Activated naive CD8-positive, alpha-beta T cell treated with anti-CD3 and anti-CD28 coated beads, Interleukin-2, amount 50 U/mL, for 24 hours (primary cell): ENCODE measurements around the gene PRKG2.

Source experiments
- ATAC-seq: fragments of 150-1000 bp; cut with Tn5 transposase; one replicate; pipeline ENCODE4 v1.10.0; 2021
- DNase-seq: peaks from one replicate; pipeline ENCODE4 v3.0.0; 2021
- H3K27ac Mint-ChIP-seq: one replicate; pipeline ENCODE4 v1.8.0; 2021; ENCODE audit warnings: mild to moderate bottlenecking, mixed read lengths
- H3K27me3 Mint-ChIP-seq: one replicate; pipeline ENCODE4 v1.8.0; 2021; ENCODE audit warnings: mixed read lengths
- H3K36me3 Mint-ChIP-seq: one replicate; pipeline ENCODE4 v1.8.0; 2021; ENCODE audit warnings: low read depth, mixed read lengths
- H3K4me1 Mint-ChIP-seq: one replicate; pipeline ENCODE4 v1.8.0; 2021; ENCODE audit warnings: mixed read lengths
- H3K4me3 Mint-ChIP-seq: one replicate; pipeline ENCODE4 v1.8.0; 2021; ENCODE audit warnings: mild to moderate bottlenecking, moderate library complexity, mixed read lengths
- H3K9me3 Mint-ChIP-seq: one replicate; pipeline ENCODE4 v1.8.0; 2021; ENCODE audit warnings: mixed read lengths

The PRKG2 gene, protein sequence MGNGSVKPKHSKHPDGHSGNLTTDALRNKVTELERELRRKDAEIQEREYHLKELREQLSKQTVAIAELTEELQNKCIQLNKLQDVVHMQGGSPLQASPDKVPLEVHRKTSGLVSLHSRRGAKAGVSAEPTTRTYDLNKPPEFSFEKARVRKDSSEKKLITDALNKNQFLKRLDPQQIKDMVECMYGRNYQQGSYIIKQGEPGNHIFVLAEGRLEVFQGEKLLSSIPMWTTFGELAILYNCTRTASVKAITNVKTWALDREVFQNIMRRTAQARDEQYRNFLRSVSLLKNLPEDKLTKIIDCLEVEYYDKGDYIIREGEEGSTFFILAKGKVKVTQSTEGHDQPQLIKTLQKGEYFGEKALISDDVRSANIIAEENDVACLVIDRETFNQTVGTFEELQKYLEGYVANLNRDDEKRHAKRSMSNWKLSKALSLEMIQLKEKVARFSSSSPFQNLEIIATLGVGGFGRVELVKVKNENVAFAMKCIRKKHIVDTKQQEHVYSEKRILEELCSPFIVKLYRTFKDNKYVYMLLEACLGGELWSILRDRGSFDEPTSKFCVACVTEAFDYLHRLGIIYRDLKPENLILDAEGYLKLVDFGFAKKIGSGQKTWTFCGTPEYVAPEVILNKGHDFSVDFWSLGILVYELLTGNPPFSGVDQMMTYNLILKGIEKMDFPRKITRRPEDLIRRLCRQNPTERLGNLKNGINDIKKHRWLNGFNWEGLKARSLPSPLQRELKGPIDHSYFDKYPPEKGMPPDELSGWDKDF

GRCh38 chr4:81214881-81215868 is at the start of gene PRKG2:
PRKG2 (minus strand) TSS chr4:81215222; CDS start chr4:81205047, 10,175 bp downstream.
- H3K4me3 Mint-ChIP-seq = peak within 1 kb of the TSS; percentile 56
- no peaks in the 10 kb centered on the region for H3K9me3 Mint-ChIP-seq
- peaks cover 31% of the 10 kb centered on the region for H3K27me3 Mint-ChIP-seq
- peaks cover 12% of the 10 kb centered on the region for H3K4me1 Mint-ChIP-seq
- peak; percentile 56 for ATAC-seq
- no peak within 1 kb of the TSS for H3K27ac Mint-ChIP-seq
- no peaks in the 10 kb centered on the region for H3K36me3 Mint-ChIP-seq
- DNase-seq = no peak

DNA sequence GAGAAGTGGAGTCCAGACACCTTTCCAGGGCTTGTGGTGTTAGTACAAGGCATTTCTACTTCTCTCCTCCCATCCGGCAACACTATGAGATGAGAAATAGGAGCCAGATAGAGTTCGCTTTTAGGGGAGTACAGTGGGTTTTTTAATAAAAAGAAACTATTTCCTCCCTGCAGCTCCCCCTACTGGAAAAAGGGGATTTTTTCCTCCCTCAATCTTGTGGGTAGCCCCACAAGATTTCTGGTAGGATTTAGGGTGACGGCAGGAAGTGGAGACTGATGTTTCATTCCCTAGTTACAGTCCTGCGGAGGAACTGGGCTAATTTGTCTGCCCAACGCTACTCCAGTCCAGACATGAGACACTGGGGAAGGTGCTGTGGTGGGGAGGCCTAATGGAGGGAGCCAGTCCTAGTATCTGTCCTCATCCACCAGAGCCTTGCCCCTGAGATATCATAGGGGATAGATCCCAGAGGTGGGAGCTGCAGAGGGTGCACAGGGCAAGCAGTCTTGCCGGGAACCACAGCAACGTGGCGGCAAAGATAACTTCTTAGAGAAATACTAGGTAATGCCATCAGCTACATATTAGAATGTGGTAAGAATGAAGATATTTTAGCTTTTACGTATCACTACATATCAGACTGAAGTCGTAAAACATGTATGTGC is 45.5 kb upstream of the PRKG2 start:
- ATAC-seq (no peak), DNase-seq (no peak)
- Mint-ChIP-seq H3K27ac (no peak overlapping the region), H3K27me3 (no peaks in the 10 kb centered on the region), H3K9me3 (peaks cover 5% of the 10 kb centered on the region), H3K4me3 (no peak overlapping the region), H3K4me1 (no peaks in the 10 kb centered on the region), H3K36me3 (no peaks in the 10 kb centered on the region)

GRCh38 chr4:81258841-81259550 is 44.0 kb upstream of the PRKG2 start:
- no peak overlapping the region for H3K27ac Mint-ChIP-seq
- ATAC-seq (no peak), DNase-seq (no peak)
- H3K4me3 Mint-ChIP-seq = no peak overlapping the region
- no peaks in the 10 kb centered on the region for H3K36me3 Mint-ChIP-seq
- no peaks in the 10 kb centered on the region for H3K4me1 Mint-ChIP-seq
- H3K9me3 Mint-ChIP-seq = peaks cover 5% of the 10 kb centered on the region
- H3K27me3 Mint-ChIP-seq = no peaks in the 10 kb centered on the region

DNA sequence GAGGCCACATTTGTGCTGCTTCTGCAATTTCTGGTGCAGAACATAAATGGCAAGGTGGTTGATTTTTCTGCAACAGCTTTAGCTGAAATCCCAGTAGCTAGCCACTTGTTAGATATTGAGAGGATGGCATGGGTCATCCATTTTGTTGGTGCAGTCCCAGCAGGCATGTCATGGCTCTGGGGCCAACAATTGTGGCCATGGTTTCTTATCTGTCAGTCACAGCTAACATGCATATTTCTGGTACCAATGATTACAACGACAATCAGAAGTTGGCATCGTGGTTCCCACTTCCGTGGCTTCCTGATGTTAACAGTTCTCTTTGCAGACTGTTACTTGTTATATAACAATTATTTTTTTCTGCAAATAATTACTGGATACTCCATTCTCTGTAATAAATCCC is 42.8 kb upstream of the PRKG2 start:
- ATAC-seq (no peak), DNase-seq (no peak)
- Mint-ChIP-seq H3K4me1 (no peaks in the 10 kb centered on the region), H3K27ac (no peak overlapping the region), H3K36me3 (no peaks in the 10 kb centered on the region), H3K4me3 (no peak overlapping the region), H3K27me3 (no peaks in the 10 kb centered on the region), H3K9me3 (no peaks in the 10 kb centered on the region)

DNA sequence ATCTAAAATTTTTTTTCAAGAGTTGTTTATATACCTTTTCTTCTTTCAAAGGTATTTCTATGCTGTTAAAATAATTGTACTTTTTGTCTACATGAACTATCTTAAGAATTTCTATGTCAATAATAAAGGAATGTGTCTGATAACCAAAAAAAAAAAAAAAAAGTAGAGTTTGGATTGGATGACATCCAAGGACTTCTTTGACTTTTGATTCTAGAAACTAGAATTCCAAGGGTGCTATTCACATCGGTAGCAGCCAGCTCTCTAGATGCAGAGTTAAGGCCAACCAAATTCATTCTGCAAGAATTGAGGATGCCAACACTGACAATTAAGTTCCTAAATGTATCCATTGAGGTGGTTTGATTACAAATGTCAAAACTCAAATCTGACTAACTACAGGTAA is 42.0 kb upstream of the PRKG2 start:
- DNase-seq (no peak), ATAC-seq (no peak)
- Mint-ChIP-seq H3K9me3 (no peaks in the 10 kb centered on the region), H3K36me3 (no peaks in the 10 kb centered on the region), H3K27me3 (no peaks in the 10 kb centered on the region), H3K4me1 (no peaks in the 10 kb centered on the region), H3K4me3 (no peak overlapping the region), H3K27ac (no peak overlapping the region)

GRCh38 chr4:81256059-81256970 is 41.3 kb upstream of the PRKG2 start:
- ATAC-seq = no peak
- H3K27me3 Mint-ChIP-seq = no peaks in the 10 kb centered on the region
- H3K4me1 Mint-ChIP-seq = no peaks in the 10 kb centered on the region
- no peaks in the 10 kb centered on the region for H3K36me3 Mint-ChIP-seq
- H3K27ac Mint-ChIP-seq = no peak overlapping the region
- DNase-seq = no peak
- no peaks in the 10 kb centered on the region for H3K9me3 Mint-ChIP-seq
- H3K4me3 Mint-ChIP-seq = no peak overlapping the region

DNA sequence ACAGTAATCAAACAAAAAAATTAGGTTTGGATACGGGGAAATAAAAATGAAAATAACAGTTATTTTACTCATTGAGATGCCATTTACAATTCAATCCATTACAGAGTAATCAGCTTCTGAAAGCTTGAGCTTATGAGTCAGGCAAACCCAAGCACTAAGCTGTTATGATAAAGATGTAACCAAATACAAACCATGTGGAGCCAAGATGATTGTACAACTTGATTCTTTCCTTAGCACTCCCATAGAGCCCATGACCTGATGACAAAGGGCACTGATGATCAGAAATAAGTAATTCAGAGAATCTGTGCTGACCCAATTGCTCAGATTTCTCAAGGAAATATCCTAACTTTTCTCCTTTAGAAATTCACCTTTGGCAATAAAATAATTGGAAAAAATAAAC is 40.5 kb upstream of the PRKG2 start:
- Mint-ChIP-seq H3K27ac (no peak overlapping the region), H3K4me1 (no peaks in the 10 kb centered on the region), H3K27me3 (no peaks in the 10 kb centered on the region), H3K9me3 (no peaks in the 10 kb centered on the region), H3K4me3 (no peak overlapping the region), H3K36me3 (no peaks in the 10 kb centered on the region)
- ATAC-seq (no peak), DNase-seq (no peak)

DNA sequence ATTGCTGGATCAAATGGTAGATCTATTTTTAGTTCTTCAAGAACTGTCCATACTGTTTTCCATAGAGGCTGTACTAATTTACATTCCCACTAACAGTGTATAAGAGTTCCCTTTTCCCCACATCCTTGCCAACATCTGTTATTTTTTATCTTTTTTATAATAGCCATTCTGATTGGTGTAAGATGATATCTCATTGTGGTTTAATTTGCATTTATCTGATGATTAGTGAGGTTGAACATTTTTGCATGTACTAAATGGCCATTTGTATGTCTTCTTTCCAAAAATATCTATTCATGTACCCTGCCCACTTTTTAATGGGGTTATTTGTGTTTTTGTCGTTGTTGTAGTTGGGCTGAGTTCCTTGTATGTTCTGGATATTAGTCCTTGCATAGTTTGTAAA is 35.4 kb upstream of the PRKG2 start:
- Mint-ChIP-seq H3K27ac (no peak overlapping the region), H3K4me1 (no peaks in the 10 kb centered on the region), H3K36me3 (no peaks in the 10 kb centered on the region), H3K27me3 (no peaks in the 10 kb centered on the region), H3K4me3 (no peak overlapping the region), H3K9me3 (no peaks in the 10 kb centered on the region)
- no peak for ATAC-seq
- no peak for DNase-seq

- Mint-ChIP-seq H3K4me3 (no peak overlapping the region), H3K9me3 (no peaks in the 10 kb centered on the region), H3K36me3 (no peaks in the 10 kb centered on the region), H3K27me3 (no peaks in the 10 kb centered on the region), H3K27ac (no peak overlapping the region), H3K4me1 (no peaks in the 10 kb centered on the region)
- ATAC-seq (no peak), DNase-seq (no peak)
Measured at GRCh38 chr4:81245218-81246009, 30.4 kb upstream of the PRKG2 start.

DNA sequence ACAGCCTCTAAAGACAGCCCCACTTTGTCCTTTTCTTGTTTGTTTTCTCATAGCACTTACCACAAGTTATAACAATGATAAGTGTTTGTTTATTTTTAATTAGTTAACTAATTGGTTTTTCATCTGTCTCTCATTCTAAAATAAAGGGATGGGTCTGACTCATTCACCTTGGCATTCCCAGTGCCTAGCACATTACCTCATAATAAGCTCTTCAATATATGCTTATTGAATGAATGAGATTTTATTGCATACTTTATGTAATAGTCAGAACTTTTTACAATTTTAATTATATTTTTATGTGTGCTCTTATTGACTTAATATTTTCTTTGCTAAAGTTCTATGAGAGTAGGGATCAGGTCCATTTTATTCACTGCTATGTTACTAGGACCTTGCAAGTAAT is 22.8 kb upstream of the PRKG2 start:
- peaks cover 6% of the 10 kb centered on the region for H3K27me3 Mint-ChIP-seq
- H3K9me3 Mint-ChIP-seq = no peaks in the 10 kb centered on the region
- no peak for ATAC-seq
- no peak overlapping the region for H3K27ac Mint-ChIP-seq
- H3K4me1 Mint-ChIP-seq = no peaks in the 10 kb centered on the region
- H3K4me3 Mint-ChIP-seq = no peak overlapping the region
- DNase-seq = no peak
- H3K36me3 Mint-ChIP-seq = no peaks in the 10 kb centered on the region

DNA sequence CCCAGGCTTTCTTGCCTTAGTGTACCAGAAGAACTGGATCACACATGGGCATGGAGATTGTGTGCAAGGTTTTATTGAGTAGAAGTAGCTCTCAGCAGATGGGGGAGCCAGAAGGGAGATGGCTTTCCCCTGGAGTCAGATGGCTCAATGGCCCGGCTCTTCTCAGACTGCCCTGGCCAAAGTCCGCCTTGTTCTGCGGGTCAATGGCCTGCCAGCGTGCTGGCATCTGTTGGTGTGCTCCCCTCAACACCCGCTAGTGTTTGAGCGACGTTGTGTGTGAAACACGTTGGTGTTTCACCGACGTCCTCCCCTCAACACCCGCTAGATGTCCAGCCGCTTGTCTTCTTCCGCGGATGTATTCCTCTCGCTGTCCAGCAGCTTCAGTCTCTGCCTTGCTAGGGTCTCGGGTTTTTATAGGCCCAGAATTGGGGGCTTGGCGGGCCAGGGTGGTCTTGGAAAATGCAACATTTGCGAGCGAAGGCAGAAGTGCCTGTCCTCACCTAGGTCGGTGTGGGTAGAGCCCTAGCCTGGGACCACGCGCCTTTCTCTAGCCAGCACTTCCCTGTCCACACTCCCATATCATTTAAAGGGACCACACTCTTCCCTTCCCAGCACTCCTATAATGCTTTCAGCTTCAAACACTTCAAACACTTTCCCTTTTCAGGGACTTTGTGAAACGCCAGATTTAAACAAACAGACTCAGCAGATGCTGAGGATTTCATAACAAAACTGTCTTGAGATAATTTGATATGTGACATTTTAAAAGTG is 21.1 kb upstream of the PRKG2 start:
- no peak overlapping the region for H3K27ac Mint-ChIP-seq
- no peaks in the 10 kb centered on the region for H3K4me1 Mint-ChIP-seq
- H3K9me3 Mint-ChIP-seq = peaks cover 10% of the 10 kb centered on the region
- ATAC-seq (no peak), DNase-seq (no peak)
- H3K36me3 Mint-ChIP-seq = no peaks in the 10 kb centered on the region
- H3K4me3 Mint-ChIP-seq = no peak overlapping the region
- H3K27me3 Mint-ChIP-seq = peaks cover 8% of the 10 kb centered on the region

- DNase-seq = no peak
- Mint-ChIP-seq H3K4me1 (no peaks in the 10 kb centered on the region), H3K36me3 (no peaks in the 10 kb centered on the region), H3K9me3 (peaks cover 21% of the 10 kb centered on the region), H3K27ac (no peak overlapping the region), H3K27me3 (peaks cover 2% of the 10 kb centered on the region), H3K4me3 (no peak overlapping the region)
- no peak for ATAC-seq
Measured at GRCh38 chr4:81227968-81228367, 12.9 kb upstream of the PRKG2 start.
